Glutamatergic neuron (in vitro differentiated cells): ENCODE results near the gene GBA3. TPM values are rescaled to one million over a fixed set of nuclear protein-coding genes. Genes with fewer than 3 reads are reported as not detected.

Experiments
- DNase-seq: peaks from one replicate; pipeline ENCODE4 v3.0.0; 2022
- H3K27ac Mint-ChIP-seq: one replicate; pipeline ENCODE4 v1.8.0; 2020; ENCODE audit warnings: mild to moderate bottlenecking, mixed read lengths, inconsistent platforms; ENCODE audit not compliant: unreplicated experiment
- H3K27me3 Mint-ChIP-seq: one replicate; pipeline ENCODE4 v1.8.0; 2020; ENCODE audit warnings: mild to moderate bottlenecking, moderate library complexity, mixed read lengths, inconsistent platforms; ENCODE audit not compliant: unreplicated experiment
- H3K36me3 Mint-ChIP-seq: one replicate; pipeline ENCODE4 v1.8.0; 2020; ENCODE audit warnings: mild to moderate bottlenecking, mixed read lengths, inconsistent platforms; ENCODE audit not compliant: unreplicated experiment
- H3K4me1 Mint-ChIP-seq: one replicate; pipeline ENCODE4 v1.8.0; 2020; ENCODE audit warnings: mild to moderate bottlenecking, low read depth, mixed read lengths, inconsistent platforms; ENCODE audit not compliant: unreplicated experiment
- H3K4me3 Mint-ChIP-seq: one replicate; pipeline ENCODE4 v1.8.0; 2020; ENCODE audit warnings: mild to moderate bottlenecking, mixed read lengths, inconsistent platforms; ENCODE audit not compliant: unreplicated experiment
- H3K9me3 Mint-ChIP-seq: one replicate; pipeline ENCODE4 v1.8.0; 2020; ENCODE audit warnings: mild to moderate bottlenecking, moderate library complexity, mixed read lengths, inconsistent platforms; ENCODE audit not compliant: unreplicated experiment
- long read RNA-seq: library from polyadenylated mRNA; unstranded; transcript quantifications from one replicate; pipeline ENCODE4 v2.0.0, GENCODE V29; 2020; ENCODE audit not compliant: unreplicated experiment
- total RNA-seq: library from RNA; stranded (reverse); fragmentation: NEBNext Ultra II Directional; extraction: Animal tissue kit (Norgen Biotek cat#: 25700); gene quantifications from one replicate; pipeline ENCODE4 v1.2.1, GENCODE V29; 2021; ENCODE audit not compliant: unreplicated experiment
- TF ChIP-seq, protein P1 (sequence below): fragments of 200-600 bp; sonication (generic); IDR thresholded peaks from one replicate; pipeline ENCODE4 v1.5.0; 2021; ENCODE audit not compliant: partially characterized antibody, unreplicated experiment

The GBA3 gene
- total RNA-seq = 0.32 TPM
- long read RNA-seq, partial matches to known transcripts = 0 of 27 reads
- long read RNA-seq, other reads (novel, unspliced or antisense) = 27 of 27 reads

DNA sequence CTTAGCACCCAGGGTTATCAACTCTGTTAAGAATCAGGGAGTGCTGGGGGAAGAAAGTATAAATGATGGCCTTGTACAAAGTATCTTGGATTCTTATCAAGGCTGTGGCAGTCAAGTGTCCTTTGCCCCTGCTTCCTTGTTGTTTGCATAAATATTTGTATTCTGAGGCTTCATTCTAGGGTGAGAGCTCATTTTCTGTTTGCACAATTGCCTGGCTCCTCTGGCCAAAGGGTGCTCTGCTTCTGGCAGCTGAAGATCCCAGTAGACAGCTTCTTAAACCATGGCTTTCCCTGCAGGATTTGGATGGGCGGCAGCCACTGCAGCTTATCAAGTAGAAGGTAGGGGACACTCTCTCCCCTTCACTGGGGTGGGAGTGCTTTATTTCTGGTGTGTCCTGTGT lies at the start of gene GBA3:
Gene GBA3 (plus strand): TSS at position 202 of the 400 bp plus-strand sequence.
- DNase-seq = no peak
- H3K27me3 Mint-ChIP-seq = peaks cover 2% of the 10 kb centered on the region
- TF ChIP-seq, protein P1, sequence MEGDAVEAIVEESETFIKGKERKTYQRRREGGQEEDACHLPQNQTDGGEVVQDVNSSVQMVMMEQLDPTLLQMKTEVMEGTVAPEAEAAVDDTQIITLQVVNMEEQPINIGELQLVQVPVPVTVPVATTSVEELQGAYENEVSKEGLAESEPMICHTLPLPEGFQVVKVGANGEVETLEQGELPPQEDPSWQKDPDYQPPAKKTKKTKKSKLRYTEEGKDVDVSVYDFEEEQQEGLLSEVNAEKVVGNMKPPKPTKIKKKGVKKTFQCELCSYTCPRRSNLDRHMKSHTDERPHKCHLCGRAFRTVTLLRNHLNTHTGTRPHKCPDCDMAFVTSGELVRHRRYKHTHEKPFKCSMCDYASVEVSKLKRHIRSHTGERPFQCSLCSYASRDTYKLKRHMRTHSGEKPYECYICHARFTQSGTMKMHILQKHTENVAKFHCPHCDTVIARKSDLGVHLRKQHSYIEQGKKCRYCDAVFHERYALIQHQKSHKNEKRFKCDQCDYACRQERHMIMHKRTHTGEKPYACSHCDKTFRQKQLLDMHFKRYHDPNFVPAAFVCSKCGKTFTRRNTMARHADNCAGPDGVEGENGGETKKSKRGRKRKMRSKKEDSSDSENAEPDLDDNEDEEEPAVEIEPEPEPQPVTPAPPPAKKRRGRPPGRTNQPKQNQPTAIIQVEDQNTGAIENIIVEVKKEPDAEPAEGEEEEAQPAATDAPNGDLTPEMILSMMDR = no peak
- H3K4me3 Mint-ChIP-seq = no peak within 1 kb of the TSS
- H3K27ac Mint-ChIP-seq = no peak within 1 kb of the TSS
- no peaks in the 10 kb centered on the region for H3K36me3 Mint-ChIP-seq
- peaks cover 4% of the 10 kb centered on the region for H3K4me1 Mint-ChIP-seq
- no peaks in the 10 kb centered on the region for H3K9me3 Mint-ChIP-seq

DNA sequence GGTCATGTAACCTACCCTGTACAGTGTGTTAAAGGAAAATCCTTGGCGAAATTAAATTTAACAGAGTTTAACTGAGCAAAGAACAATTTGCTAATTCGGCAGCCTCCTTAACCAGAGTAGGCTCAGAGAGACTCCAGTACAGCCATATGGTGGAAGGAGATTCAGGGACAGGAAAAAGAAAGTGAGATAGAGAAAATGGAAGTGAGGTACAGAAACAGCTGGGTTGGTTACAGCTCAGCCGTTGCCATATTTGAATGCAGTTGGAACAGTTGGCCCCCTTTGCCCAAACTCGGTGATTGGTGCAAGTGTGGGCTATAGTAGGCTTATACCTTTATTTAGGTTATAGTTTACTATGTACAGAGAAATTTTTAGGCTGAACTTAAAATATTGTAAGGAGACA lies 48.8 kb upstream of the GBA3 start:
- Mint-ChIP-seq H3K4me3 (no peak overlapping the region), H3K36me3 (peaks cover 5% of the 10 kb centered on the region), H3K27ac (no peak overlapping the region), H3K9me3 (no peaks in the 10 kb centered on the region), H3K4me1 (no peaks in the 10 kb centered on the region), H3K27me3 (peaks cover 3% of the 10 kb centered on the region)
- TF ChIP-seq, protein P1 = no peak
- DNase-seq = no peak

DNA sequence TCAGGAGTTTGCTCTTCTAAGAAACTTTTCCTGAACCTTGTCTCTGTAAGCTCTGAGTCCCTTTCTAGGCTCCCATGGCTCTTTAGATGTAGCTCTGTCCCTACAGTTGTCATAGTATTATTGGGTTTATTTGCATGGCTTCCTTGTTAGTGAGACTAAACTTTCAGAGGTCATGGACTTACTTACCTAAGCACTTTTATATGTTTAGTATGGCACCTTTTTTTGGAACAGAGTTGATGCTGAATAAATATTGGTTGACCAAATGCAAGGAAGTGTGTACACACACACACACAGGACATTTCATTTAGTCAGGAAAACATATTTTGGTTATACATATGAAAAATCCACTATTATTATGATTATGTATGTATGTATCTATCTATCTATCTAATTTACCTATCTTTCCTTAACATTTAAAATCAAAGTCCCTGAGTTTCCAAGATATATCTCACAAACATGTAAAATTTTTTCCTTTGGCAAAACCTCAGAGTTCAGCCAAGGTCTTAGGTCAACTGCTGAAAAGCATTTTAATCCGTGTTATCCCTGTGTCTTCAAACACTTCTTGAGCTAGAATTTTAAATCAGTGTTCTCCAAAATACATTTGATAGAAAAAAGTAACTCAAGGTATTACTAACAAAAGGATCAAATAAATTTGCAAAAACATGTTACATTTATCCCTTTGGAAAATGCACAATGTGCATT lies 47.1 kb upstream of the GBA3 start:
- DNase-seq = no peak
- Mint-ChIP-seq H3K27ac (no peak overlapping the region), H3K4me3 (no peak overlapping the region), H3K36me3 (peaks cover 2% of the 10 kb centered on the region), H3K27me3 (peaks cover 3% of the 10 kb centered on the region), H3K4me1 (no peaks in the 10 kb centered on the region), H3K9me3 (no peaks in the 10 kb centered on the region)
- TF ChIP-seq, protein P1 = no peak

DNA sequence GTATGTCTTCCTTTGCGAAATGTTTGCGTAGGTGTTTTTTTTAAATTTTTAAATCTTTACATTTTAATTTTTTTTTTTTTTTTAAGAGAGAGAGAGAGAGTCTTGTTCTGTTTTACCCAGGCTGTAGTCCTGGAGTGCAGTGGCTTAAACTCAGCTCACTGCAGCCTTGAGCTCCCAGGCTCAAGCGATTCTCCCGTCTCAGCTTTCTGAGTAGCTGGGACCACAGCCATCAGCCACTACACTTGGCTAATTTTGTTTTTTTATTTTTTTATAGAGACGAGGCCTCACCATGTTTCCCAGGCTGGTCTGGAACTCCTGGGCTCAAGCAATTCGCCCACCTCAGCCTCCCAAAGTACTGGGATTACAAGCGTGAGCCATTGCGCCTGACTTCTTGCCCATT lies 43.7 kb upstream of the GBA3 start:
- no peak for DNase-seq
- H3K9me3 Mint-ChIP-seq = no peaks in the 10 kb centered on the region
- TF ChIP-seq, protein P1 = no peak
- no peaks in the 10 kb centered on the region for H3K36me3 Mint-ChIP-seq
- no peaks in the 10 kb centered on the region for H3K27me3 Mint-ChIP-seq
- H3K4me3 Mint-ChIP-seq = no peak overlapping the region
- H3K4me1 Mint-ChIP-seq = no peaks in the 10 kb centered on the region
- no peak overlapping the region for H3K27ac Mint-ChIP-seq

DNA sequence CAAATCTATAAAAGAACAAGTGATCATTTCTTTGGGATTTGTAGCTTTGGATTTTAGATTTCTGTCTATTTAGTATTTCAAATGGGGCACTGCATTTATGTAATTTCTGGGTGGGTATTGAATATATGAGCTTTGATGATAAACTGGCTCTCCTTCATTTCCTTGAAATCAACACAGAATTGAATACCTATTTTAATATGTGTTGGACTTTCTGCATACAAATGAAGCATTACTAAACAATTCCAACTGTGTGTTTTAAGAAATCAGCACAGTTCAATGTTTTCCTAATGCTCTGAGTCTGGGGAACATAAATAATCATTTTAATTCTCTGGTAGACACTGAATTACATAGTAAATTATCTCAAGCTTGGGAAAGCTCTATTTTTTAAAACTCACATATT lies 42.0 kb upstream of the GBA3 start:
- no peak overlapping the region for H3K4me3 Mint-ChIP-seq
- no peak for DNase-seq
- no peaks in the 10 kb centered on the region for H3K4me1 Mint-ChIP-seq

More for the DNA sequence above, 42.0 kb upstream of the GBA3 start:
- Mint-ChIP-seq H3K9me3 (no peaks in the 10 kb centered on the region), H3K36me3 (no peaks in the 10 kb centered on the region), H3K27ac (no peak overlapping the region), H3K27me3 (no peaks in the 10 kb centered on the region)
- TF ChIP-seq, protein P1 = no peak
